ENCODE results near the gene CRTAC1. TPM values are rescaled to one million over a fixed set of nuclear protein-coding genes. Genes with fewer than 3 reads are reported as not detected.

CRTAC1 gene
- total RNA-seq, 1 experiment from 2014 or later, result 0.46 TPM

DNA sequence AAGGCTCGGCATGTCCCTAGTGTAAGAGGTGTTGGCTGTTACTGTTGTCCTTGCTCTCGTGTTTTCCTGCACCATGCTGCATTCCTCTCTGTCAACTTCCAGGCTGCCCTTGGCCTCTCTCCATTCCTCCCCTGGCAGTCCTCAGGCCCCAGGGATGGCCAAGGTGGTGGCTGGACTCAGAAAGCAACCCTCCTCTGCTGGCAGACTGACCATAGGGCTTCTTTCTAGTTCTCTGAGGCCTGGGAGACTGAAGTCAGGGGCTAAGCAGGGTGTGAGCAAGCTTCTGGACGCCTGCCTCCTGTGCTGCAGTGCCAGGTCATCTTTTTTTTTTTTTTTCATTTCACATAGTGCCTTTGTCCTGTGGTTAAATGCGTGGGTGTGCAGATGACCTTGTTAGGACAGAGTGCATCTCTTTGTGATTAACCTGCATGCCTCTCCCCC is 108.8 kb downstream of the CRTAC1 start:
- H2AFZ ChIP-seq (ENCODE audit: low read length), result no peak overlapping the region
- H3K4ac ChIP-seq (ENCODE audit: low read depth, low read length), result no peak overlapping the region
- no peak overlapping the region for H3K27ac ChIP-seq (ENCODE audit: insufficient read length, low read depth, low read length)
- H3T11ph ChIP-seq (ENCODE audit: low read length), result no peak overlapping the region
- TF ChIP-seq CTCF (conservative IDR thresholded peaks at IDR 0.05), result no peak
- no peak overlapping the region for H3K27ac Mint-ChIP-seq
- whole genome bisulfite sequencing (ENCODE audit: extremely low coverage, insufficient read length, low lambda C conversion rate), result no CpG with 5 or more reads among the region's 4 CpGs
- no peak overlapping the region for H2BK120ac ChIP-seq (ENCODE audit: low read depth, low read length, poor library complexity, severe bottlenecking)
- H3K79me1 ChIP-seq (ENCODE audit: insufficient read depth, low read depth, low read length, poor library complexity, severe bottlenecking), result no peaks in the 10 kb centered on the region
- H2AK5ac ChIP-seq (ENCODE audit: insufficient read length, low read length), result no peak overlapping the region
- H3K56ac ChIP-seq (ENCODE audit: insufficient read length, low read depth, low read length), result no peak overlapping the region
- H3K9me3 Mint-ChIP-seq, result no peaks in the 10 kb centered on the region; a peak in 1 of 5 replicates
- no peak overlapping the region for H2BK15ac ChIP-seq (ENCODE audit: low read depth, low read length)
- no peak overlapping the region for H4K8ac ChIP-seq (replicated peaks; ENCODE audit: insufficient read length, low read depth, low read length)
- H2BK20ac ChIP-seq (ENCODE audit: low read depth, low read length, poor library complexity, severe bottlenecking), result no peak overlapping the region
- no peak overlapping the region for H3K23ac ChIP-seq (ENCODE audit: insufficient read length, low read depth, low read length)
- H3K4me1 ChIP-seq (ENCODE audit: insufficient read depth, low read length), result no peaks in the 10 kb centered on the region
- no peaks in the 10 kb centered on the region for H3K27me3 ChIP-seq (ENCODE audit: insufficient read depth, low read length)
- peaks cover 39% of the 10 kb centered on the region for H3K27me3 Mint-ChIP-seq (ENCODE audit: low read depth)
- no peak overlapping the region for H3K9ac ChIP-seq (ENCODE audit: extremely low read depth, insufficient read length, low read length)
- no peak overlapping the region for H3K18ac ChIP-seq (ENCODE audit: insufficient read length, low read depth, low read length)
- no peak overlapping the region for H4K91ac ChIP-seq (ENCODE audit: insufficient read length, low read depth, low read length)
- H3K4me2 ChIP-seq (ENCODE audit: insufficient read depth, insufficient read length, low read length), result no peak overlapping the region
- H3K23me2 ChIP-seq (ENCODE audit: insufficient read length, low read depth, low read length, poor library complexity, severe bottlenecking), result peaks cover 2% of the 10 kb centered on the region
- H4K5ac ChIP-seq (ENCODE audit: insufficient read length, low read depth, low read length), result no peak overlapping the region
- H3K9me3 ChIP-seq (ENCODE audit: control insufficient read depth, low read depth, low read length), result no peaks in the 10 kb centered on the region
- no peak overlapping the region for H3K4me3 Mint-ChIP-seq
- no peak overlapping the region for H2BK12ac ChIP-seq (ENCODE audit: insufficient read length, low read depth, low read length)
- H3K14ac ChIP-seq (ENCODE audit: insufficient read depth, low read length), result no peak overlapping the region
- H3K79me2 ChIP-seq (ENCODE audit: insufficient read depth, low read length), result no peaks in the 10 kb centered on the region
- peaks cover 0 to 7% of the 10 kb centered on the region in 2 experiments; a peak in 2 of 4 replicates for H3K4me1 Mint-ChIP-seq
- DNase-seq, result no peak
- H3K36me3 Mint-ChIP-seq (ENCODE audit: insufficient read depth in 1 of 3, low read depth in 3 of 3), result no peaks in the 10 kb centered on the region
- H4K20me1 ChIP-seq (ENCODE audit: control insufficient read depth, insufficient read depth, insufficient read length), result no peaks in the 10 kb centered on the region
- H2BK5ac ChIP-seq (ENCODE audit: insufficient read length, low read length), result no peak overlapping the region

All from H9 (cell line).